ENCODE measurements around the gene CRTAP. TPM values are rescaled to one million over a fixed set of nuclear protein-coding genes. Genes with fewer than 3 reads are reported as not detected.
A peak's percentile ranks its signal among the peaks of the same experiment; 100 is the strongest.

Gene CRTAP
- total RNA-seq, 2 donors from 2014 or later, result 419 to 454 TPM

DNA sequence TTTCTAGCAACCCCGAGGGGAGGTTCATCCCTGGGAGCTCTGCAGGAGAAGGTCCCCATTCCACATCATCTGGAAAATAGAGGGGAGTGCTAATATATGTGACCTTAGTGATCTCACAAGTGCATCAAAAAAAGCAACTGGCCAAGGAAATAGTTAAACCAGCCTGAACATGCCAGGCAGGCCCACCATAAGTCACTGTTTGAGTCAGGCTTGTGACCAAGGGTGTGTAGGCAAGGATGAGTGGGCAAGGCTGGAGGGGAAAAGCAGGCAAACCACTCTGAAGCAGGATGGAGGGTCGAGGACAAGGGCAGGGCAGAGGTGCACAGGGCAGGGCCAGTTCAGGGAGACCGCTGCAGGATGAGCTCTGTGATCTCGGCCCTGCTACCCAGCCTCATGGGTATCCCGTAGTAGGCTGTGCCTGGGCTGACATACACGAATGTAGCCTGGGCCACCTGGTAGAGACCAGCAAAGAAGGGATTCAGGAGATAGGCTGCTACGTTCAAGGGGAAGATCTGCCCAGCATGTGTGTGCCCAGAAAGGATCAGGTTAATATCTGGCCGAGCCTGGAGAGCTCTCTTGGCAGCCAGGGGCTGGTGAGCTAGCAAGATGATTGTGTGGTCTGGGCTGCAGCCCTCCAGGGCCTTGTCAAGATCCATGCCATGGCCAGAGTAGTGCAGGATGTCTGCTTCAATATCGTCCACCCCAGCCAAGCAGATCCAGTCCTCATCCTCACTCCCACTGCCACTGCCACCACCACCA, 21.1 kb upstream of the CRTAP start:
- no peaks in the 10 kb centered on the region for H3K9me3 ChIP-seq
- no peaks in the 10 kb centered on the region for H3K27me3 ChIP-seq (replicated peaks; ENCODE audit: insufficient read depth)
- H3K36me3 ChIP-seq, result peaks cover 18% of the 10 kb centered on the region
- H3K4me1 ChIP-seq (ENCODE audit: control insufficient read depth in 1 of 2, low read depth in 2 of 2), result peaks cover 13 to 16% of the 10 kb centered on the region in 2 donors
- no peak for DNase-seq (ENCODE audit: low spot score)
- TF ChIP-seq CTCF (IDR thresholded peaks at IDR 0.05), result no peak
- no peak overlapping the region for H3K4me3 ChIP-seq
- H3K27ac ChIP-seq, result no peak overlapping the region
- ATAC-seq (ENCODE audit: insufficient number of reproducible peaks, low FRiP score, low read depth), result no peak

- Histone ChIP-seq H3K36me3 (peaks cover 18% of the 10 kb centered on the region), H3K27ac (no peak overlapping the region), H3K4me1 (ENCODE audit: control insufficient read depth in 1 of 2, low read depth in 2 of 2) (peaks cover 13 to 16% of the 10 kb centered on the region in 2 donors), H3K9me3 (no peaks in the 10 kb centered on the region), H3K27me3 (replicated peaks; ENCODE audit: insufficient read depth) (no peaks in the 10 kb centered on the region), H3K4me3 (no peak overlapping the region)
- no peak for ATAC-seq (ENCODE audit: insufficient number of reproducible peaks, low FRiP score, low read depth)
- no peak for DNase-seq (ENCODE audit: low spot score)
- no peak for TF ChIP-seq CTCF (IDR thresholded peaks at IDR 0.05)
Observed at GRCh38 chr3:33093847-33094246, 20.0 kb upstream of the CRTAP start.

DNA sequence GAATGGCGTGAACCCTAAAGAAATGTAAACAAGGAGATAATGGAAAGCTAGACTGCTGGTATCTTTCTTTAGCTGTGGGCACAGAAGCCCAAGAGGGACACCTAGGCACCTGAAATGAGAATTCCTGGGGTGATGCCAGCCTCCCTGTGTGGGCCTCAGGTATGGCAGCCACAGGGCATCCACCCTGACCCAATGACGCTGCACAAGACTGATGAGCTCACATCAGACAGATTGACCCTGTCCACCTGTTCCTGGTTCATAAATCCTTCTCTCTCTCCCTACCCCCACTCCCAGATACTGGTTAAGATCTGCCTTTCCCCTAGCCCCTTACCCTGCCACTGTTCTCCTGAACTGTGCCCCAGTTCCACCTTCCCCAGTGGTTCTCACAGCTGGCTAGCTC, 18.4 kb upstream of the CRTAP start:
- no peak for DNase-seq (ENCODE audit: low spot score)
- TF ChIP-seq CTCF (IDR thresholded peaks at IDR 0.05), result no peak
- peaks cover 18% of the 10 kb centered on the region for H3K36me3 ChIP-seq
- H3K27me3 ChIP-seq (replicated peaks; ENCODE audit: insufficient read depth), result no peaks in the 10 kb centered on the region
- H3K27ac ChIP-seq, result no peak overlapping the region
- H3K4me3 ChIP-seq, result peak overlapping the region; percentile 92
- no peaks in the 10 kb centered on the region for H3K9me3 ChIP-seq
- peaks cover 7 to 16% of the 10 kb centered on the region in 2 donors for H3K4me1 ChIP-seq (ENCODE audit: control insufficient read depth in 1 of 2, low read depth in 2 of 2)
- no peak for ATAC-seq (ENCODE audit: insufficient number of reproducible peaks, low FRiP score, low read depth)

DNA sequence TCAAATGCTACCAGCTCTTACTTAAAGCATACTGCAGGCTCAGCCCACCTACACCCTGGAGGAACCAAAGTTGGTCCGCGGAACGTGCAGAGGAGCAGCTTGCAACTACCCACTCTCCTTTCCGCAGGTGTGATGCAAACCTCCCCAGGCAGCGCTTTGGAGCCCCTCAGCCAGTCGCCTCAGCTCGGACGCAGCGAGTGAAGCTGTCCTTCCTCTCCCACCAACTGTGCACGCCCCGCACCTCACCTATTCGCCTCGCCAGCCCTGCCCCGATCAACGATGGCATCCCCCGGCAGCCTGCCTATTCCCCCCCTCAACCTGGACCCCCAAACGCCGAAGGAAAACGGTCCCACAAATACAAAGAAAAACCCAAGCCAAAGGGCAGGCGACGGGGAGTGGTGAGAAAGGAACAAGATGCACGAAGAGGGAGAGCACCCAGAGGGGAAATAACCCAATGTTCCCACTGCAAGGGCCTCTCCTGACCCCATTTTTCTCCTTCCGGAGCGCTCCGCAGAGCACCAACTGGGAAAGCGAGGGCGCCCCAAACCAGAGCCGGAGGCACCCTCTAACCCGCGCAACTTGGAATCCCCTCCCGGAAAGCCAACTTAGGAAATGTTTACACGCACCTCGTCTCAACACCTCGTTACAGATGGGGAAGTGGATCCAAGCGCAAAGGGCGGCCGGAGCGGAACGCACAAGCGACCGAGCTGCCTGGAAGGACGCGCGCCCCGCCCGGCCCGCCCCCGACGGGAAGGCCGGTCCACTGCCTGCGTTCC, 17.5 kb upstream of the CRTAP start:
- peak overlapping the region; percentile 83 to 93 for H3K27ac ChIP-seq
- DNase-seq (ENCODE audit: low spot score), result no peak

More for the DNA sequence above, 17.5 kb upstream of the CRTAP start:
- Histone ChIP-seq H3K9me3 (no peaks in the 10 kb centered on the region), H3K36me3 (peaks cover 18% of the 10 kb centered on the region), H3K4me1 (ENCODE audit: control insufficient read depth in 1 of 2, low read depth in 2 of 2) (peaks cover 7 to 16% of the 10 kb centered on the region in 2 donors), H3K4me3 (peak overlapping the region; percentile 92), H3K27me3 (replicated peaks; ENCODE audit: insufficient read depth) (no peaks in the 10 kb centered on the region)
- no peak for TF ChIP-seq CTCF (IDR thresholded peaks at IDR 0.05)
- ATAC-seq (ENCODE audit: insufficient number of reproducible peaks, low FRiP score, low read depth), result peak; percentile 48
